22Rv1 (cell line): ENCODE data around the gene ANKRD17.

Experiments used
- CTCF ChIP-seq: fragments of 450-650 bp; IDR thresholded peaks from 2 replicates; pipeline ENCODE4 v1.5.1; 2017; ENCODE audit warnings: mild to moderate bottlenecking
- ZFX ChIP-seq: fragments of 450-650 bp; IDR thresholded peaks from 2 replicates; pipeline ENCODE4 v1.6.1; 2017; ENCODE audit warnings: antibody characterized with exemption, borderline replicate concordance

GRCh38 chr4:73299548-73300280 is 41.1 kb upstream of the ANKRD17 start:
- no peak for TF ChIP-seq CTCF
- TF ChIP-seq ZFX = no peak
